SH-SY5Y (cell line): ENCODE results near the gene C5AR1.

Source experiments
- GATA2 ChIP-seq: IDR thresholded peaks from 2 replicates; pipeline ENCODE4 v1.6.1; 2011; ENCODE audit warnings: mild to moderate bottlenecking, low read depth, low read length
- GATA3 ChIP-seq: IDR thresholded peaks from 2 replicates; pipeline ENCODE4 v1.6.1; 2011; ENCODE audit warnings: low read depth, mild to moderate bottlenecking, low read length, moderate library complexity

The C5AR1 gene

GRCh38 chr19:47309608-47310007, at the start of gene C5AR1:
C5AR1 (plus strand) TSS chr19:47309861; CDS start chr19:47309896, 35 bp downstream.
- TF ChIP-seq GATA2: no peak
- TF ChIP-seq GATA3: no peak

- TF ChIP-seq GATA2 (no peak), GATA3 (no peak)
Observed at GRCh38 chr19:47260476-47260875, 49.2 kb upstream of the C5AR1 start.

- TF ChIP-seq GATA2 (no peak), GATA3 (no peak)
Observed at GRCh38 chr19:47264629-47265028, 45.0 kb upstream of the C5AR1 start.

GRCh38 chr19:47266401-47266941, 43.2 kb upstream of the C5AR1 start:
- TF ChIP-seq GATA3 (no peak), GATA2 (no peak)

- TF ChIP-seq GATA3 (no peak), GATA2 (no peak)
Observed at GRCh38 chr19:47267350-47267759, 42.3 kb upstream of the C5AR1 start.

GRCh38 chr19:47268028-47268427, 41.6 kb upstream of the C5AR1 start:
- no peak for TF ChIP-seq GATA2
- TF ChIP-seq GATA3: no peak

GRCh38 chr19:47269596-47269995, 40.1 kb upstream of the C5AR1 start:
- no peak for TF ChIP-seq GATA2
- no peak for TF ChIP-seq GATA3

GRCh38 chr19:47270408-47270807, 39.3 kb upstream of the C5AR1 start:
- no peak for TF ChIP-seq GATA2
- TF ChIP-seq GATA3: no peak

GRCh38 chr19:47271949-47272348, 37.7 kb upstream of the C5AR1 start:
- TF ChIP-seq GATA2 (no peak), GATA3 (no peak)

- no peak for TF ChIP-seq GATA3
- TF ChIP-seq GATA2: no peak
Observed at GRCh38 chr19:47272448-47273312, 37.0 kb upstream of the C5AR1 start.

GRCh38 chr19:47273313-47274070, 36.2 kb upstream of the C5AR1 start:
- TF ChIP-seq GATA3 (no peak), GATA2 (no peak)

GRCh38 chr19:47274071-47274890, 35.4 kb upstream of the C5AR1 start, which contains the start of gene INAFM1:
INAFM1 (plus strand) TSS chr19:47274885; CDS start chr19:47274920, 35 bp downstream.
- TF ChIP-seq GATA3 (no peak), GATA2 (no peak)

- TF ChIP-seq GATA2 (no peak), GATA3 (no peak)
Observed at GRCh38 chr19:47274891-47275761, 34.5 kb upstream of the C5AR1 start.
